ENCODE data around the gene GFRA3.
"Not testable (repeated sequence)": the region's sequence is repeated elsewhere in the genome, so short reads cannot be mapped to it uniquely, and the experiment has no call there.

The GFRA3 gene, protein sequence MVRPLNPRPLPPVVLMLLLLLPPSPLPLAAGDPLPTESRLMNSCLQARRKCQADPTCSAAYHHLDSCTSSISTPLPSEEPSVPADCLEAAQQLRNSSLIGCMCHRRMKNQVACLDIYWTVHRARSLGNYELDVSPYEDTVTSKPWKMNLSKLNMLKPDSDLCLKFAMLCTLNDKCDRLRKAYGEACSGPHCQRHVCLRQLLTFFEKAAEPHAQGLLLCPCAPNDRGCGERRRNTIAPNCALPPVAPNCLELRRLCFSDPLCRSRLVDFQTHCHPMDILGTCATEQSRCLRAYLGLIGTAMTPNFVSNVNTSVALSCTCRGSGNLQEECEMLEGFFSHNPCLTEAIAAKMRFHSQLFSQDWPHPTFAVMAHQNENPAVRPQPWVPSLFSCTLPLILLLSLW

GRCh38 chr5:138274189-138274853 is at the start of gene GFRA3:
Gene GFRA3 (minus strand): TSS chr5:138274621. CDS start chr5:138274424, 197 bp downstream.
- no peak for FAIRE-seq

DNA sequence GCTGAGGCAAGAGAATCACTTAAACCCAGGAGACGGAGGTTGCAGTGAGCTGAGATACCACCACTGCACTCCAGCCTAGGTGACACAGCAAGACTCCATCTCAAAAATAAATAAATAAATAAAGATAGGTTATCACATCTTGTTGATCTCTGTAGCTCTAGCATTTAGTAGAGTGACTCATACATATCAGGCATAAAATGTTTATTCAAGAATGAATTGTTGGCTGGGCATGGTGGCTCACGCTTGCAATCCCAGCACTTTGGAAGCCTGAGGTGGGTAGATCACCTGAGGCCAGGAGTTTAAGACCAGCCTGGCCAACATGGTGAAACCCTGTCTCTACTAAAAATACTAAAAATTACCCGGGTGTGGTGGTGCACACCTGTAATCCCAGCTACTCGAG is 43.8 kb upstream of the GFRA3 start:
- not testable (repeated sequence) for FAIRE-seq

GRCh38 chr5:138316355-138316754 is 41.9 kb upstream of the GFRA3 start:
- no peak for FAIRE-seq

GRCh38 chr5:138315751-138316278 is 41.4 kb upstream of the GFRA3 start:
- FAIRE-seq, result no peak

- no peak for FAIRE-seq
These were observed 31.4 kb upstream of the GFRA3 start for GRCh38 chr5:138305797-138306196.

DNA sequence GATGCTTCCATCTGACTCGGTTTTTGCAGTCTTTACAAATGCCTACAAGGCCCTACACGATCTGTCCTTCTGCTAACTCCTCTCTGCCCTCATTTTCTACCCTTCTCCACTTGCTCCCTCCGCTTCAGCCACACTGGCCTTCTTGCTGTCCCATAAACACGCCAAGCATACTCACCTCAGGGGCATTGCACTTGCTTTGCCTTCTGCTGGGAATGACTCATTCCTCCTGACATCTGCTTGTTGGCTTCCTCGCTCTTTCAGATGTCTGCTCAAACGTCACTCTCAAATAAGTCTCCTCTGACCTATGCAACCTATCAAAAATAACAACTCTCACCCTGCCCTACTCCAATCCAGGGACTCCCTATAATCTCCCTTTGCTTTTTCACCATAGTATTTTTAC is 29.0 kb upstream of the GFRA3 start:
- FAIRE-seq, result no peak

DNA sequence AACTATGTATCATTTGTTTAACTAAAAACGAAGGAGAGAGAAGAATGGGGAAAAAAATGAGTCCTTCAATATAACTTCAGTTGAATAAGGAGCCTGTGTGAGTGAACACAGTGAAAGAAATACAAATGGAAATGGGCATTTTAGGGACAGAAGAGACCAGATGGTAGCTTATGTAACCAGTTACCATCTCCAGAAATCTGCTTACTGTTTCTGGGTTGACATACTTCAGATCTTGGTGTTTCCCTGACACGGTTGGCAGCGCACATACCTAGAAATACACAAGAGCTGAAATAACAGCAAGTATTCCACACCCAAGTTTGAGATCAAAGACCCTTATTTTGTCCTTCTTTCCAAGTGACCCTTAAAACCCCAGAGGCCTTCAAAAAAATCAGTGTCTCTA is 14.9 kb upstream of the GFRA3 start:
- FAIRE-seq, result no peak

GRCh38 chr5:138287246-138287645 is 12.8 kb upstream of the GFRA3 start:
- FAIRE-seq, result no peak

- no peak for FAIRE-seq
These were observed 8.7 kb upstream of the GFRA3 start for GRCh38 chr5:138282920-138283742.

GRCh38 chr5:138280915-138281314 is 6.5 kb upstream of the GFRA3 start:
- FAIRE-seq, result no peak

DNA sequence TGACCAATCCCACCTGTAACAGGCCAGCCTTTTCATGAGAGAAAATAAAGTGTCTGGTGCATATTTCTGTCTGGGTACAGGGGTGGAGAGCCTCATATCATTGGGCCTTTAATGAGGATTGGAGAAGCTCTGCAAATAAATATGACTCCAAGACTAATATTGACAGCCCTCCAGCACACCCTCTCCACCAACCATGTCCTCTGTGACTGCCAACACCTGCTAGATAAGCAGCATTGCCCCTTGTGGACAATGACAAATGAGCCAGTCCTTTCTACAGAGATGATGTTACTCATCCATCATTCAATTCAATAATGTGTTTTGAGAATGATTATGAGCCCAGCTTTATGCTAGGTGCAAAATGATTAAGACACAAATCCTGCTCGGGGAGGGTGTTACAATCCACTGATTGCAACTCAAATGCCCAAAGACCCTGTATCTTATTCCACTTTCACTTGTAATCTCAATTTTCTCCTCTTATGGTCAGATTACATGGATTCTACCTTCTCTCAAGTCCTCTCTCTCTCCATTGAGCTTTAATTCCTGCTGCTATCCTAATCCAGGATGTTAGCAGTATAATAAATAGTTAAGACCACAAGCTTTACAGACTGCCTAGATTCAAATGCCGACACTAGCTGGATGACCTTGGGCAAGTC is 2.1 kb upstream of the GFRA3 start:
- FAIRE-seq, result no peak

DNA sequence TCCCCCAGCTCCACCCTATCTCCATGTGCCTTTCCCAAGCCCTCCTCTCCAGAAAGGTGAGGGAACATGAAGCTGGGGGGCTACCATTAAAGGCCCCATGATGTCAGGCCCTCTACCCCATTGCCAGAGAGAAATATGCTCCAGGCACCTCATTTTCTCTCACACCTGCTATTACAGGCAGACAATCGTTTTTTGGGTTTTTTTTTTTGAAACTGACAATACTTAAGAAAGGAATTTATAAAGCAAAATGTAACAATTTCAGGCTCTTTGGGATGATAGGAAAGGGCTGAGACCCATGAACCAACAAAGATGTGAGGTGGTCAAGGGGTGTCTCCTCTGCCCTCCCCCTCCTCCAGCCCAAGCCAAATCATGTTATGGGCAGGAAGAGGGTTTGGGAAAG is 1.5 kb upstream of the GFRA3 start:
- no peak for FAIRE-seq

- FAIRE-seq, result no peak
These were observed 960 bp upstream of the GFRA3 start for GRCh38 chr5:138275379-138275782.

DNA sequence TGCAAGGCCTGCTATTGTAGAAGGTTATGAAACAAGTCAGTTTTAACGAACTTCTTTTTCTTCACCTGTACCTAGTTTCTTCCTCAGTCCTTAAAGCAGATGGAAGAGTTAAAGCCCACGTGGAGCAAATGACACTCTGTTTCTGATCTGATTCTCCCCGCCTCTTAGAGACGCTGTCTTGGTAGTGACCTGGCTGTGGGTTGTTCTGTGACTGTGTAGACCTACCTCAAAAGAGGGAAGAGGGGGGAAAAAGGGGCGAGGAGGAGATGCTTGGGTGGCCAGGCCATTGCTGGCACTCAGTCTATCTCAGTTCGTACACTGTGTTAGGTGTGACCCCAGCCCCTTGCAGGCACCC is 610 bp downstream of the GFRA3 start:
- FAIRE-seq, result no peak

- FAIRE-seq, result no peak
These were observed 1.7 kb downstream of the GFRA3 start for GRCh38 chr5:138272681-138273080.

- no peak for FAIRE-seq
These were observed 3.1 kb downstream of the GFRA3 start for GRCh38 chr5:138271281-138271680.

- no peak for FAIRE-seq
These were observed 10.2 kb downstream of the GFRA3 start for GRCh38 chr5:138264183-138264582.

DNA sequence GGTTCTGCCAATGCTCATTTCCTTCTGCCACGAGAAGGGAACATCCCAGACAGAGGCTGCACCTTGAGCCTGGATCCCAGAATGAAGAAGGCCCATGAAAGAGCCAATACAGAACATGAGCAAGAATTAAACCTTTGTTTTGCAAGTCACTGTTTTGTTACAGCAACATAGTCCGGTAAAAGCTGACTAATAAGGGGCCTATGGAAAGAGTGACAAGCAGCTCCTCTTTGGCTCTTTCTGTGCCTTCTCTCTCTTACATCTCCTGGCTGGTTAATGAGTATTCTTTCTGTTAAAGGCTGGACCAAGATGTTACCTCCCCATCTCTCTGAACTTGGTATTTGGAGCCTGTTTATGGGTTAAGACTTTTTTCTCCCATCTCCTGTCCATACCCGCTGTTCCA is 10.8 kb downstream of the GFRA3 start:
- no peak for FAIRE-seq

GRCh38 chr5:138258704-138259292 is 15.6 kb downstream of the GFRA3 start:
- no peak for FAIRE-seq

DNA sequence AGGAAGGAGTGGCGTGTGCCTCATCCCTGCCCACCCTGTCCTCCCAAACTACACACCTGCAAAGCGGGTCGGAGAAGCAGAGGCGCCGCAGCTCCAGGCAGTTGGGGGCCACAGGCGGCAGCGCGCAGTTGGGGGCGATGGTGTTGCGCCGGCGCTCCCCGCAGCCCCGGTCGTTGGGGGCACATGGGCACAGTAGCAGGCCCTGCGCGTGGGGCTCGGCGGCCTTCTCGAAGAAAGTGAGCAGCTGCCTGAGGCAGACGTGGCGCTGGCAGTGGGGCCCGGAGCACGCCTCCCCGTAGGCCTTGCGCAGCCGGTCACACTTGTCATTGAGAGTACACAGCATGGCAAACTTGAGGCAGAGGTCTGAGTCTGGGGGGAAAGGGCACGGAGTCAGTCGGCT is 16.8 kb downstream of the GFRA3 start:
- no peak for FAIRE-seq

- no peak for FAIRE-seq
These were observed 21.5 kb downstream of the GFRA3 start for GRCh38 chr5:138252944-138253343.

GRCh38 chr5:138247800-138248199 is 26.6 kb downstream of the GFRA3 start:
- not testable (repeated sequence) for FAIRE-seq
